GM19099 (cell line): ENCODE data around the gene CD2.

Experiments
- POLR2A ChIP-seq: IDR thresholded peaks from 3 replicates; pipeline ENCODE4 v1.6.1; 2011; ENCODE audit warnings: low read depth; ENCODE audit not compliant: insufficient read length; ENCODE audit errors: extremely low read depth

The CD2 gene

GRCh38 chr1:116781034-116781433 is 26.8 kb downstream of the CD2 start:
- no peak for TF ChIP-seq POLR2A

DNA sequence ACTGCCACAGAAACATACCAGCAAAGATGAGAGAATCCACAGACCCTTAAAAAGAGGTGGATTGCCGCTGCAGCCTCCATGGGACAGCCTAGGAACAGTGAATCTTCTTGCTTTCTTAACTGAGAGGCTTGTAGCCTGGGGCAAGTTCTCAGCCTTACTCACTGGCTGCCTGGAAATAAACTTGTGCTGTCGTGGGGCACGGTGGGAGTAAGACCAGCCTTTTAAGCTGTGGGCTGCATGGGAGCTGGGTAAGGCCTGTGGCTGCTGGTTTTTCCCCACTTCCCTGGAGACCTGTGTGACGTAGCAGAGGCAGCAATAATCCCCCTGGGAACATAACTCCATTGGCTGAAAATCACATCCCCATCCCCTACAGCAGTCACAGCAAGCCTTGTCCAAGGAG is 30.8 kb downstream of the CD2 start:
- TF ChIP-seq POLR2A: no peak

DNA sequence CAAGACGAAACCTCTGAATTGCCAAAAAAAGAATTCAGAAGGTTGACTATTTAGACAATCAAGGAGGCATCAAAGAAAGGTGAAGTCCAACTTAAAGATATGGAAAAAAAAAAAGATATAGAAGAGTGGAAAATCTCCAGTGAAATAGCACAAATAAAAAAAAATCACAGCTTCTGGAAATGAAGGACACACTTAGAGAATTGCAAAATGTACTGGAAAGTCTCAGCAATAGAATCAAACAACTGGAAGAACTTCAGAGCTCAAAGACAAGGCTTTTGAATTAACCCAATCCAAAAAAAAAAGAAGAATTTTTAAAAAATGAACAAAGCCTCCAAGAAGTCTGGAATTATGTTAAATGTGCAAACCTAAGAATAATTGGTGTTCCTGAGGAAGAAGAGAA is 31.8 kb downstream of the CD2 start:
- TF ChIP-seq POLR2A: no peak

DNA sequence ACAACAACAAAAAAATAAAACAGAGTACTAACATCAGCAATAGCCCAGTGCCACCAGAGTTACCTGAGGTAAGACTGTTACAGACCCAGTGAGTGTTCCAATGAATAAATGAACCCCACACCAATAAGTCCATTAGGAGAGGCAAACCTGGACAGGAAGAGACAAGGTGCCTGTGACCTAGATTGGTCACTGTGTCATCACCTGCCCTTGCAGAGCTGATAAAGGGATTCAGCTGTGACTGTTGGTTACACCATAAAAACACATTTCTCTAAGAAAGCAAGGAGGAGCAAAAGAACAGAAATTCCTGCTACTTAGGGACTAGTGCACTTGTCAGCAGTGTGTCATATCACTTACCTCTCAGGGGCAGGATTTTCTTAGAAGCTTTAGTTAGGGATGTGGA is 37.5 kb downstream of the CD2 start:
- TF ChIP-seq POLR2A: no peak

GRCh38 chr1:116793357-116793935 is 39.2 kb downstream of the CD2 start:
- TF ChIP-seq POLR2A: no peak

- TF ChIP-seq POLR2A: no peak
Measured at GRCh38 chr1:116794371-116794770, 40.1 kb downstream of the CD2 start.

DNA sequence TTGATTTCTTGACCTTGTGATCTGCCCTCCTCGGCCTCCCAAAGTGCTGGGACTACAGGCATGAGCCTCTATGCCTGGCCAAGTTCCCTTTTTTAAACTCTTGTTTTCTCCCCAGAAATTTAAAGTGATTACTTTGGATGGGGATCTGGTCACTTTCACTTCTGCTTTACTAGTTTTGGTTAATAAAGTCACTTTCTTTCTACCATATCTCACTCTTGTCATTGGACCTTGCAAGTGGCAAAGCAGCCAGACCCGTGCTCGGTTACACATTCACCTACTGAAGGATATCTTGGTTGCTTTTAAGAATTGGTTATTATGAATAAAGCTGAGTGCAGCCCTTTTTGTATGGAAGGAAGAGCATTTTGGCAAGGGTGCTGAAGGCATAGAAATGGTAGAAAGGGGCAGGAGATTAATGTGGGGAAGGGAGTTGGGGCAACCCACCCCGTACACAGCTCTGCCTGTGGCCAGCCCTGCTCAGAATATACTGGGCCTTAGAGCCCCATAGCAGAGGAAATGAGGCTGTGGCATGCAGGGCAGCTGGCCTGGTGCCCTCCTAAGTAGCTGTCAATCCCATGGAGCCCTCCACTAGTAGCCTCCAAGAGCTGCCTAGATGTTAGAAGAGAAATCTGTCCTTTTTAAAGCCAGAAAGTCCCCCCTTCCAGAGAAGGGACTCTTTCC is 40.7 kb downstream of the CD2 start:
- TF ChIP-seq POLR2A: no peak

- TF ChIP-seq POLR2A: no peak
Measured at GRCh38 chr1:116795482-116795829, 41.2 kb downstream of the CD2 start.

DNA sequence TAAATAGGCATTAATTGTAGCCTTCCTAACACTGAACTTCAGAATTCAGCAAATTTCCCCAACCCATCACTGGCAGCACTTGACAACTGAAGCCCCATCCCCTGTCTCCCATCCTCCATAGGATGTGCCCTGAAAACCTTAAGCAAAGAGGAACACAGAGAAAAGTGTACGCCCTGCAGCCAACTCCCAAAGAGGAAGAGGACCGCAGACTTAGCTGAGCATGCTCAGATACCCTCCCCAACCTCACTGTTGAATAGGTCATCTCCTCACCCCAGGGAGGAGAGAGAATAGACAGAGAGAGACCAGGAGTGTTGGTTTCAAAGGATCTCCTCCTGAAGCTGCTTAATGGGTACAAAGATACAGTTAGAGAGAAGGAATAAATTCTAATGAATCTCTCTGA is 50.5 kb downstream of the CD2 start:
- TF ChIP-seq POLR2A: no peak

DNA sequence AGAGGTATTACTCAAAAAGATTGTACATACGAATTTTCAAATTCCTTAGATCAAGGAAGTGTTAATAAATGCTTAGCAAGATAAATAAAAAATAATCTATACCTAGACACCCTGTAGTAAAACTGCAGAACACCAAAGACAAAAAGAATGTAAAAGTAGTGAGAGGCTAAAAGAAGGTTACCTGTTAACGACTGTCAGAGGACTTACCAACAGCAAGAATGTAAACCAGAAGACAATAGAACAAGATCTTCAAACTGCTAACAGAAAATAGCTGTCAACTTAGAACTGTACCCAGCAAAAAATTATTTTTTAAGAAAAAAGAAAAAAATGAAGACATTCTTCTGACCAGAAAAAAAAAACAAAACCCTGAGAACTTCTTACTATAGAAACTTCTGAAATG is 51.2 kb downstream of the CD2 start:
- no peak for TF ChIP-seq POLR2A

DNA sequence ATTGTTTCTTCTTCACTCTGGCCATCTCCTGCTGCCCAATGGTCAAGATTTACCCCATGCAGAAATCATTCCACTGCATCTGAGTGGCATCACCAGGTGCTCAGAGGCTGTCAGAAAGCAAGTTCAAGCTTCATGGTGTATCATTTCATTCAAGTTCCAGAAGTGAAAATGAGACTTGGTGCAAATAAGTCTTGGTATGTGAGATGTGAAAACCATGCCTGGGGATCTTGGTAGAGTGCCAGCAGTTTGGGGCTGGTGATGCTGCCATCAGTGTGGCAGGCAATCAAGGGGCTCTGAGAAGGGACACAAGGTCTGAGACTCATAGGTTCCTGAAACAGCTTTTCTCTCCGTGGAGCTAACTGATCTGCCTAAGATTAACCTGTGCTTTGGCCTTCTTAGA is 52.0 kb downstream of the CD2 start:
- no peak for TF ChIP-seq POLR2A

GRCh38 chr1:116806671-116807070 is 52.4 kb downstream of the CD2 start:
- TF ChIP-seq POLR2A: no peak

GRCh38 chr1:116807394-116808199 is 53.4 kb downstream of the CD2 start:
- TF ChIP-seq POLR2A: no peak

GRCh38 chr1:116808200-116808847 is 54.1 kb downstream of the CD2 start:
- TF ChIP-seq POLR2A: no peak

- TF ChIP-seq POLR2A: no peak
Measured at GRCh38 chr1:116808848-116809508, 54.7 kb downstream of the CD2 start.

- TF ChIP-seq POLR2A: no peak
Measured at GRCh38 chr1:116811321-116811720, 57.1 kb downstream of the CD2 start.
